ENCODE results near the gene DCC. TPM values are rescaled to one million over a fixed set of nuclear protein-coding genes. Genes with fewer than 3 reads are reported as not detected.

The DCC gene
- total and polyA plus RNA-seq, 4 donors = 0.16 to 5.3 (median 2.5) TPM

DNA sequence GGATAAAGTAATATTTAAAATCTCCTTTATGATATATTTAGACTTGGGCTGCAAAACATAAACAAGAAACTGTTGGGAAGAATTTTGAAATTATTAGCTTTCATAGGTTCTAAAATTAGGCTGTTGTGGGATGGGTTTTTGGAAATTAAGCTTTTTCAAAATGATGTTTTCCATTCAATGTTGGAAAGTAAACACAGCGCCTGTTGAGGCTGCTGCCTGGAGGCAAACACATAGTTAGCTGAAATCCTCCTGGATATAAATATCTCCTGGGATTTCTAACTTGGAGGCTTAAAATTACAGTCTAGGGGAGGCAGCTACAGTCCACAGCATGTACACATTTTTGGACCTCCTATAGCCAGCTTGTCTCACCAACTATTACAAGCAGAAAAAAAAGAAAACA, 197.3 kb downstream of the DCC start:
- Histone ChIP-seq H3K4me3 (no peak overlapping the region), H3K9me3 (ENCODE audit: control insufficient read depth in 4 of 4, insufficient read depth in 3 of 4, low read length in 3 of 4) (no peaks in the 10 kb centered on the region), H3K27me3 (ENCODE audit: control insufficient read depth in 3 of 3, insufficient read depth in 3 of 3, low read length in 2 of 3) (no peaks in the 10 kb centered on the region), H3K36me3 (ENCODE audit: control insufficient read depth in 4 of 4, insufficient read depth in 4 of 4, low read length in 4 of 4) (no peaks in the 10 kb centered on the region), H3K9ac (ENCODE audit: insufficient read depth in 1 of 2, low read length in 2 of 2) (no peak overlapping the region), H3K27ac (ENCODE audit: low read depth in 1 of 2, low read length in 1 of 2) (no peak overlapping the region), H3K4me1 (ENCODE audit: control insufficient read depth in 5 of 5, insufficient read depth in 5 of 5, low read length in 5 of 5) (peaks cover 0 to 7% (median 0%) of the 10 kb centered on the region in 5 donors)
- peak; percentile 16 to 66 (median 62) for DNase-seq
- TF ChIP-seq, protein P1, sequence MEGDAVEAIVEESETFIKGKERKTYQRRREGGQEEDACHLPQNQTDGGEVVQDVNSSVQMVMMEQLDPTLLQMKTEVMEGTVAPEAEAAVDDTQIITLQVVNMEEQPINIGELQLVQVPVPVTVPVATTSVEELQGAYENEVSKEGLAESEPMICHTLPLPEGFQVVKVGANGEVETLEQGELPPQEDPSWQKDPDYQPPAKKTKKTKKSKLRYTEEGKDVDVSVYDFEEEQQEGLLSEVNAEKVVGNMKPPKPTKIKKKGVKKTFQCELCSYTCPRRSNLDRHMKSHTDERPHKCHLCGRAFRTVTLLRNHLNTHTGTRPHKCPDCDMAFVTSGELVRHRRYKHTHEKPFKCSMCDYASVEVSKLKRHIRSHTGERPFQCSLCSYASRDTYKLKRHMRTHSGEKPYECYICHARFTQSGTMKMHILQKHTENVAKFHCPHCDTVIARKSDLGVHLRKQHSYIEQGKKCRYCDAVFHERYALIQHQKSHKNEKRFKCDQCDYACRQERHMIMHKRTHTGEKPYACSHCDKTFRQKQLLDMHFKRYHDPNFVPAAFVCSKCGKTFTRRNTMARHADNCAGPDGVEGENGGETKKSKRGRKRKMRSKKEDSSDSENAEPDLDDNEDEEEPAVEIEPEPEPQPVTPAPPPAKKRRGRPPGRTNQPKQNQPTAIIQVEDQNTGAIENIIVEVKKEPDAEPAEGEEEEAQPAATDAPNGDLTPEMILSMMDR (IDR thresholded peaks at IDR 0.05; ENCODE audit: control extremely low read depth, extremely low read depth) = no peak
- 67 to 72% methylated on average over 1 of the region's 1 CpG for WGBS, 2 donors
- no peak for ATAC-seq (ENCODE audit: insufficient read depth, low FRiP score)

DNA sequence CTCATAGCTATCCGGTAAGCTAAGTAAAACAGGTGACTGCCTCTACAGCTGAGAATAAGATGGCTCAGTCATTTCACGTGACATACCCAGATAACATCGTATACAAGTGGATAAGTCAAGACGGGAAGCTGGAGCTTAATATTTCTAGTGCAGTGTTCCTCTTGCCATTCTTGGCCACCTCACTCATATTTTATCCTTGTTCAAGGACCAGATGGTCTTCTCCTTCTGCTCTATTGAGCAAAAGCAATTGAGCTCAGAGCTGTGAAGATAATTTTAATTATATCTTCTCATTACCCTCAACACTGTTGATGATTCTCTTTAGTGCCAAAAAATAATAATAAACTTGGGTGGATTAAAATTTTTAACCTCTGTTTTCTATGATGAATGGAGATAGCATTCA, 201.1 kb downstream of the DCC start:
- H3K4me3 ChIP-seq = no peak overlapping the region
- ATAC-seq (ENCODE audit: insufficient read depth, low FRiP score) (no peak), DNase-seq (no peak)
- H3K9me3 ChIP-seq (ENCODE audit: control insufficient read depth in 4 of 4, insufficient read depth in 3 of 4, low read length in 3 of 4) = no peaks in the 10 kb centered on the region
- H3K27me3 ChIP-seq (ENCODE audit: control insufficient read depth in 3 of 3, insufficient read depth in 3 of 3, low read length in 2 of 3) = no peaks in the 10 kb centered on the region
- no peak overlapping the region for H3K9ac ChIP-seq (ENCODE audit: insufficient read depth in 1 of 2, low read length in 2 of 2)
- TF ChIP-seq, protein P1 (IDR thresholded peaks at IDR 0.05; ENCODE audit: control extremely low read depth, extremely low read depth) = no peak
- H3K27ac ChIP-seq (ENCODE audit: low read depth in 1 of 2, low read length in 1 of 2) = no peak overlapping the region
- WGBS, 2 donors = 93% methylated on average over 4 of the region's 4 CpGs
- H3K36me3 ChIP-seq (ENCODE audit: control insufficient read depth in 4 of 4, insufficient read depth in 4 of 4, low read length in 4 of 4) = no peaks in the 10 kb centered on the region
- H3K4me1 ChIP-seq (ENCODE audit: control insufficient read depth in 5 of 5, insufficient read depth in 5 of 5, low read length in 5 of 5) = peaks cover 0 to 7% (median 0%) of the 10 kb centered on the region in 5 donors

DNA sequence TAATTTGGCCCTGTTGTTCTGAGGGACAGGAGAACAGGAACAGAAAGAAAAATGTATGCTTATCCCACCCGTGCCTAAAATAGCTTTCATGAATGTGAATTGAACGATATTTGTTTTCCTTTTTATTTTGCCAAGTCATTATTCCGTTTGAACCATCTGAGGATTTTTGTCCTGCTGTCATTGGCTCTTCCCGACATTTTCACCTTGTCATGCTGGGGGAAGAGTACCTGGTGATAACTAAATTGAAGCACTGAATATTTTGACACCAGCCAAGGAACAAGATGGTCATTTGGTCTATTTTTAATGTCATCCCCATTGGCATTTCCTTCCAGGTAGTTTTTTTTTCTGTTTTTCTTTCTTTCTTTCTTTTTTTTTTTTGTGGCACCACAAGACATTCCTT, 204.1 kb downstream of the DCC start:
- ATAC-seq (ENCODE audit: insufficient read depth, low FRiP score) (no peak), DNase-seq (no peak)
- H3K36me3 ChIP-seq (ENCODE audit: control insufficient read depth in 4 of 4, insufficient read depth in 4 of 4, low read length in 4 of 4) = no peaks in the 10 kb centered on the region
- no peaks in the 10 kb centered on the region for H3K9me3 ChIP-seq (ENCODE audit: control insufficient read depth in 4 of 4, insufficient read depth in 3 of 4, low read length in 3 of 4)
- TF ChIP-seq, protein P1 (IDR thresholded peaks at IDR 0.05; ENCODE audit: control extremely low read depth, extremely low read depth) = no peak
- no peaks in the 10 kb centered on the region for H3K4me1 ChIP-seq (ENCODE audit: control insufficient read depth in 5 of 5, insufficient read depth in 5 of 5, low read length in 5 of 5)
- H3K27ac ChIP-seq (ENCODE audit: low read depth in 1 of 2, low read length in 1 of 2) = no peak overlapping the region
- H3K27me3 ChIP-seq (ENCODE audit: control insufficient read depth in 3 of 3, insufficient read depth in 3 of 3, low read length in 2 of 3) = no peaks in the 10 kb centered on the region
- WGBS, 2 donors = 65 to 69% methylated on average over 4 of the region's 4 CpGs
- H3K4me3 ChIP-seq = no peak overlapping the region
- no peak overlapping the region for H3K9ac ChIP-seq (ENCODE audit: insufficient read depth in 1 of 2, low read length in 2 of 2)

DNA sequence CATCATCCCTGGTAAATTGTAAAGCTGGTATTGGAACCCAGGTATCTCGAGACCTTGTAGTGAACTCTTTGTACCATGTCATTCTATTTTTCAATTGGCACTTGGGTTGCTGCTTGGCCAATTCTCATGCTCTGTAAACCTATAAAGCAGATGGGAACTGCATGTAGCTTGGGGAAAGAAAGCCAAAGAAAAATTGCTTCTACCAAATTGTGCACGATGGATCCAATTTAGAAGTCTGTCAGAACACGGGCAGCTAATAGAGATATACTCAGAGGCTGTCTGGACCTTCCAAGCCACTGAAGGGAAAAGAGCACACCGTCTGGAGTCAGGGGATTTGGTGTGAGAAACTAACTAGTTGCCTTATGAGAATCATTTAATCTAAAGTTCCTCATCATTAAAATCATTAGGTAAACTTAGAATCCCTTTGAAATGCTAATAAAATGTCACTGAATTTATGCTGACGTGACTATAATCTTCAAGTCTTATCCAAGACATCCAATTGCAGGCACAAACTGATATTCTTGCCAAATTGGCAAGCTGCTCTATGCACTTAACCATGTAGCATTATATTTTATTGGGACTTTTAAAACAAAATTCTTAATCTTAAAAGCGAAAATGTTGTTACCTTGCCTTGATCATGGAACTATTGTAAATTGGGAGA, 206.8 kb downstream of the DCC start:
- no peaks in the 10 kb centered on the region for H3K36me3 ChIP-seq (ENCODE audit: control insufficient read depth in 4 of 4, insufficient read depth in 4 of 4, low read length in 4 of 4)
- TF ChIP-seq, protein P1 (IDR thresholded peaks at IDR 0.05; ENCODE audit: control extremely low read depth, extremely low read depth) = no peak

More for the DNA sequence above, 206.8 kb downstream of the DCC start:
- Histone ChIP-seq H3K27me3 (ENCODE audit: control insufficient read depth in 3 of 3, insufficient read depth in 3 of 3, low read length in 2 of 3) (no peaks in the 10 kb centered on the region), H3K9me3 (ENCODE audit: control insufficient read depth in 4 of 4, insufficient read depth in 3 of 4, low read length in 3 of 4) (no peaks in the 10 kb centered on the region), H3K9ac (ENCODE audit: insufficient read depth in 1 of 2, low read length in 2 of 2) (no peak overlapping the region), H3K4me1 (ENCODE audit: control insufficient read depth in 5 of 5, insufficient read depth in 5 of 5, low read length in 5 of 5) (no peaks in the 10 kb centered on the region), H3K27ac (ENCODE audit: low read depth in 1 of 2, low read length in 1 of 2) (no peak overlapping the region), H3K4me3 (no peak overlapping the region)
- no peak for DNase-seq
- ATAC-seq (ENCODE audit: insufficient read depth, low FRiP score) = no peak
- WGBS, 2 donors = 77 to 88% methylated on average over 6 of the region's 6 CpGs

All from lung (tissue), 12 donors.